PC-9 (cell line): ENCODE results near the gene TNP2.

ENCODE experiments used
- CTCF ChIP-seq: fragments of 200-600 bp; sonication (generic); conservative IDR thresholded peaks from 2 replicates; pipeline ENCODE4 v1.6.1; 2017; ENCODE audit warnings: mixed run types, antibody characterized with exemption, mild to moderate bottlenecking, moderate library complexity
- EZH2 ChIP-seq: fragments of 200-600 bp; sonication (generic); IDR thresholded peaks from 2 replicates; pipeline ENCODE4 v1.8.0; 2017; ENCODE audit warnings: antibody characterized with exemption, low read depth

GRCh38 chr16:11296351-11296705, 27.2 kb upstream of the TNP2 start:
- TF ChIP-seq CTCF = no peak
- TF ChIP-seq EZH2 = no peak
